Heart left ventricle (tissue), 16 donors: ENCODE measurements around the gene NUCB2. TPM values are rescaled to one million over a fixed set of nuclear protein-coding genes. Genes with fewer than 3 reads are reported as not detected.

Experiments
- ATAC-seq, 4 donors: fragments of 200-7000 bp; cut with Tn5 transposase; one replicate each; pipeline ENCODE4 v1.9.1; 2020 to 2022; ENCODE audit warnings: moderate library complexity in 4 of 4, mild to moderate bottlenecking in 3 of 4, moderate number of reproducible peaks in 1 of 4
- DNase-seq, 5 donors: peaks; one replicate each; pipeline ENCODE4 v3.0.0-alpha.2; 2020
- H3K27ac ChIP-seq, 12 donors: fragments of 200-600 bp; sonication (generic) in 4 of 12; one replicate each; pipeline versions ENCODE4 v1.5.0 to v1.8.0; 2016 to 2022; ENCODE audit warnings: mild to moderate bottlenecking in 2 of 12
- H3K27me3 ChIP-seq, 9 donors: fragments of 200-600 bp; sonication (generic) in 2 of 9; one replicate each; pipeline versions ENCODE4 v1.5.1 to v1.8.0; 2016 to 2022; ENCODE audit warnings: mild to moderate bottlenecking in 3 of 9
- H3K36me3 ChIP-seq, 9 donors: fragments of 200-600 bp; sonication (generic) in 2 of 9; one replicate each; pipeline versions ENCODE4 v1.5.0 to v1.8.0; 2018 to 2022; ENCODE audit warnings: mild to moderate bottlenecking in 2 of 9
- H3K4me1 ChIP-seq, 12 donors: fragments of 200-600 bp; sonication (generic) in 4 of 12; one replicate each; pipeline versions ENCODE4 v1.5.0 to v1.8.0; 2016 to 2022; ENCODE audit warnings: mild to moderate bottlenecking in 3 of 12
- H3K4me3 ChIP-seq, 12 donors: fragments of 200-600 bp; sonication (generic) in 4 of 12; one replicate each; pipeline versions ENCODE4 v1.5.0 to v1.8.0; 2017 to 2022; ENCODE audit warnings: mild to moderate bottlenecking in 9 of 12, moderate library complexity in 4 of 12
- H3K9me3 ChIP-seq, 12 donors: fragments of 200-600 bp; sonication (generic) in 4 of 12; one replicate each; pipeline versions ENCODE4 v1.5.0 to v1.8.0; 2016 to 2022; ENCODE audit warnings: mild to moderate bottlenecking in 1 of 12
- CTCF ChIP-seq, 12 donors: fragments of 200-600 bp; sonication (generic) in 4 of 12; IDR thresholded peaks; one replicate each; pipeline versions ENCODE4 v1.5.0 to v1.8.0; 2018 to 2022; ENCODE audit warnings: antibody characterized with exemption in 12 of 12, mild to moderate bottlenecking in 5 of 12
- POLR2A ChIP-seq, 2 donors: fragments of 450-650 bp; IDR thresholded peaks; one replicate each; pipeline ENCODE4 v1.6.1; 2017; ENCODE audit warnings: antibody characterized with exemption in 2 of 2, mild to moderate bottlenecking in 2 of 2, moderate library complexity in 2 of 2
- WGBS, 4 donors: extraction: QIAGEN DNeasy Blood & Tissue Kit in 2 of 4; methylation state at CpG; one replicate each; pipeline versions ENCODE4 v1.1.5 to v1.1.7; 2013 to 2018; 5-methylcytosine and 5-hydroxymethylcytosine counted together
- intact Hi-C, 10 donors: fragments of 100-400 bp; cut with DNase I; formaldehyde crosslinking; loops; one replicate each; pipeline versions ENCODE4 v1.11.1 to v1.14.2; 2022
- polyA plus RNA-seq, 2 donors: library from polyadenylated mRNA; stranded (reverse); fragments of 200-250 nt; gene quantifications; one replicate each; pipeline ENCODE4 v1.2.3, GENCODE V29; 2013
- total RNA-seq, 9 donors: library from RNA; depleted of rRNA in 2 of 9; stranded (reverse); fragments of >200 nt in 2 of 9; fragmentation: NEBNext Ultra II Directional in 3 of 9; extraction: Animal tissue kit (Norgen Biotek cat#: 25700) in 3 of 9; gene quantifications; one replicate each; pipeline versions ENCODE4 v1.1.0 to v1.2.4, GENCODE V29; 2016 to 2023
- donor health status: ischemic (EF 13 %, LVEDD 7.1; RV severe dilation, severe dysfunction).
- donor health status: healthy with polysubstance abuse.
- donor health status: DM: no; HTN: yes; CAD: no.
- donor health status: DM: no; HTN: no; CAD: no.
- donor health status: ischemic (EF 25% LVEDD 6.9; RV normal size, moderate dysfunction).
- donor health status: ischemic (EF 25% LVEDD 5.7; RV mildly dilated, moderate dysfunction).
- donor health status: healthy.
- donor health status: DM: yes; HTN: yes; CAD: no.
- donor health status: ischemic (EF 35%, LVEDD 5.7; RV mildly dilated, moderate dysfunction).
- donor health status: nonischemic (EF 11% LVEDD 7.7; RV severe dilation, severe dysfunction).
- donor health status: DM: yes; HTN: yes; CAD: no.
- donor health status: PGD.
- donor health status: ischemic (EF 29% LVEDD 5.4; RV normal size, mild dysfunction).
- donor health status: nonischemic (EF 23%, LVEDD 6.1; RV moderate dilation, normal function).

NUCB2 gene
- total and polyA plus RNA-seq, 11 donors = 41.4 to 180 (median 87.0) TPM

GRCh38 chr11:17379383-17380180 lies 103.0 kb downstream of the NUCB2 start:
- Histone ChIP-seq H3K36me3 (no peaks in the 10 kb centered on the region), H3K27ac (no peak overlapping the region), H3K9me3 (peaks cover 0 to 13% (median 0%) of the 10 kb centered on the region in 12 donors), H3K4me1 (peaks cover 0 to 25% (median 1%) of the 10 kb centered on the region in 12 donors), H3K27me3 (no peaks in the 10 kb centered on the region), H3K4me3 (no peak overlapping the region)
- TF ChIP-seq POLR2A (IDR thresholded peaks at IDR 0.05) (no peak), CTCF (IDR thresholded peaks at IDR 0.05) (no peak)
- intact Hi-C loops = loop anchor here in 1 of 10 donors (5.0 kb wide), 2 partner anchors 147 to 148 kb away; no protein-coding TSS in a partner anchor
- 80 to 88% (median 84%) methylated on average over 7 of the region's 7 CpGs for WGBS, 4 donors
- no peak for DNase-seq
- ATAC-seq = no peak

- peaks cover 0 to 22% (median 5%) of the 10 kb centered on the region in 12 donors for H3K4me1 ChIP-seq
- TF ChIP-seq POLR2A (IDR thresholded peaks at IDR 0.05) = no peak
- no peak for TF ChIP-seq CTCF (IDR thresholded peaks at IDR 0.05)
- H3K9me3 ChIP-seq = peaks cover 0 to 5% (median 0%) of the 10 kb centered on the region in 12 donors
- no peaks in the 10 kb centered on the region for H3K27me3 ChIP-seq
- intact Hi-C loops = loop anchor here in 1 of 10 donors (5.0 kb wide), 2 partner anchors 146 to 149 kb away; no protein-coding TSS in a partner anchor
- DNase-seq (no peak), ATAC-seq (no peak)
- no peaks in the 10 kb centered on the region for H3K36me3 ChIP-seq
- H3K27ac ChIP-seq = no peak overlapping the region
- WGBS, 4 donors = 71 to 82% (median 77%) methylated on average over 4 of the region's 4 CpGs
- no peak overlapping the region for H3K4me3 ChIP-seq
Observed at GRCh38 chr11:17381156-17381555, 104.6 kb downstream of the NUCB2 start.

Other genes starting within 250 kb of the NUCB2 start
- 100 to 1,000 TPM; 614 to 853 (median 747) TPM for gene RPS13, start 199.1 kb upstream of the NUCB2 start, total RNA-seq
- 1,000 to 10,000 TPM; 1,467 to 2,207 TPM for gene RPS13, start 199.1 kb upstream of the NUCB2 start, polyA plus RNA-seq
- 10 to 100 TPM; 28.5 to 52.2 (median 34.9) TPM for gene PIK3C2A, start 68.8 kb upstream of the NUCB2 start, total RNA-seq
- gene PIK3C2A, start 68.8 kb upstream of the NUCB2 start, polyA plus RNA-seq = 10 to 100 TPM in 1 of 2 donors, 1 to 10 TPM in 1; 9.8 to 13.0 TPM
- gene NCR3LG1, start 75.1 kb downstream of the NUCB2 start, total RNA-seq = 1 to 10 TPM in 6 of 9 donors, under 1 TPM in 3; 0.70 to 4.0 (median 1.6) TPM
- gene NCR3LG1, start 75.1 kb downstream of the NUCB2 start, polyA plus RNA-seq = 1 to 10 TPM in 1 of 2 donors, under 1 TPM in 1; 0.27 to 1.3 TPM
- gene KCNJ11, start 111.9 kb downstream of the NUCB2 start, total RNA-seq = 10 to 100 TPM; 11.5 to 32.4 (median 17.6) TPM
- 10 to 100 TPM; 14.8 to 22.3 TPM for gene KCNJ11, start 111.9 kb downstream of the NUCB2 start, polyA plus RNA-seq
- 1 to 10 TPM; 1.3 to 9.6 (median 3.6) TPM for gene ABCC8, start 200.1 kb downstream of the NUCB2 start, total RNA-seq
- gene ABCC8, start 200.1 kb downstream of the NUCB2 start, polyA plus RNA-seq = 1 to 10 TPM in 1 of 2 donors, under 1 TPM in 1; 0.69 to 7.5 TPM